Loucy (cell line): ENCODE results near the gene MAP3K8.

Experiments
- CTCF ChIP-seq: fragments of 200-600 bp; sonication (generic); conservative IDR thresholded peaks from 2 replicates; pipeline ENCODE4 v1.5.1; 2014; ENCODE audit warnings: mild to moderate bottlenecking, antibody characterized with exemption, low read length
- EZH2phosphoT487 ChIP-seq: fragments of 200-600 bp; IDR thresholded peaks from 2 replicates; pipeline ENCODE4 v1.6.1; 2018; ENCODE audit warnings: antibody characterized with exemption, mild to moderate bottlenecking, moderate library complexity, borderline replicate concordance

GRCh38 chr10:30431435-30431911 lies 2.5 kb upstream of the MAP3K8 start:
- TF ChIP-seq CTCF (no peak), EZH2phosphoT487 (no peak)
